Upper lobe of left lung (tissue), 6 donors: ENCODE data around the gene RPS6KA3. TPM values are rescaled to one million over a fixed set of nuclear protein-coding genes. Genes with fewer than 3 reads are reported as not detected.

ENCODE experiments used
- ATAC-seq, 2 donors: fragments of 200-7000 bp; cut with Tn5 transposase; one replicate each; pipeline ENCODE4 v1.9.1; 2022; ENCODE audit warnings: mild to moderate bottlenecking in 2 of 2, moderate library complexity in 2 of 2; ENCODE audit not compliant: low FRiP score in 2 of 2
- DNase-seq, 2 donors: peaks; one replicate each; pipeline ENCODE4 v3.0.0-alpha.2; 2019 to 2020
- H3K27ac ChIP-seq, 4 donors: fragments of 200-600 bp; sonication (generic); one replicate each; pipeline ENCODE4 v1.5.1; 2016 to 2019
- H3K27me3 ChIP-seq, 4 donors: fragments of 200-600 bp; sonication (generic); one replicate each; pipeline ENCODE4 v1.5.1; 2017 to 2019
- H3K36me3 ChIP-seq, 4 donors: fragments of 200-600 bp; sonication (generic); one replicate each; pipeline ENCODE4 v1.5.1; 2016 to 2019
- H3K4me1 ChIP-seq, 4 donors: fragments of 200-600 bp; sonication (generic); one replicate each; pipeline ENCODE4 v1.5.1; 2018 to 2019
- H3K4me3 ChIP-seq, 4 donors: fragments of 200-600 bp; sonication (generic); one replicate each; pipeline ENCODE4 v1.5.1; 2017 to 2019; ENCODE audit warnings: mild to moderate bottlenecking in 2 of 4, moderate library complexity in 1 of 4
- H3K9me3 ChIP-seq, 4 donors: fragments of 200-600 bp; sonication (generic); one replicate each; pipeline ENCODE4 v1.5.1; 2018 to 2019
- EP300 ChIP-seq, 4 donors: sonication (generic); formaldehyde crosslinking; IDR thresholded peaks; one replicate each; pipeline ENCODE4 v1.5.1; 2017; ENCODE audit warnings: antibody characterized with exemption in 4 of 4, control low read depth in 2 of 4
- POLR2A ChIP-seq, 4 donors: fragments of 450-650 bp; IDR thresholded peaks; one replicate each; pipeline ENCODE4 v1.5.1; 2016 to 2017; ENCODE audit warnings: antibody characterized with exemption in 4 of 4, mild to moderate bottlenecking in 2 of 4
- POLR2AphosphoS5 ChIP-seq, 2 donors: sonication (generic); formaldehyde crosslinking; IDR thresholded peaks; one replicate each; pipeline ENCODE4 v1.5.1; 2017; ENCODE audit warnings: antibody characterized with exemption in 2 of 2
- WGBS, 2 donors: methylation state at CpG; one replicate each; pipeline ENCODE4 v1.1.5; 2017 to 2018; 5-methylcytosine and 5-hydroxymethylcytosine counted together
- total RNA-seq, 6 donors: library from RNA; depleted of rRNA in 4 of 6; stranded (reverse); fragments of >200 nt in 4 of 6; gene quantifications; one replicate each; pipeline versions ENCODE4 v1.1.0 to v1.2.1, GENCODE V29; 2016 to 2021
- TF ChIP-seq, protein P1 (sequence below), 6 experiments: fragments of 450-650 bp in 4 of 6; fragments of 200-600 bp in 2 of 6; sonication (generic) in 2 of 6; IDR thresholded peaks; one replicate each; pipeline ENCODE4 v1.5.1; 2016 to 2019; ENCODE audit warnings: antibody characterized with exemption in 6 of 6
- donor health status: DM: no; HTN: no; CAD: no; lungs with moderate emphysema.
- donor health status: DM: no; HTN: yes; CAD: no; lungs with severe emphysema.

Gene RPS6KA3
- total RNA-seq, 6 donors from 2014 or later = 24.6 to 93.0 (median 58.4) TPM

DNA sequence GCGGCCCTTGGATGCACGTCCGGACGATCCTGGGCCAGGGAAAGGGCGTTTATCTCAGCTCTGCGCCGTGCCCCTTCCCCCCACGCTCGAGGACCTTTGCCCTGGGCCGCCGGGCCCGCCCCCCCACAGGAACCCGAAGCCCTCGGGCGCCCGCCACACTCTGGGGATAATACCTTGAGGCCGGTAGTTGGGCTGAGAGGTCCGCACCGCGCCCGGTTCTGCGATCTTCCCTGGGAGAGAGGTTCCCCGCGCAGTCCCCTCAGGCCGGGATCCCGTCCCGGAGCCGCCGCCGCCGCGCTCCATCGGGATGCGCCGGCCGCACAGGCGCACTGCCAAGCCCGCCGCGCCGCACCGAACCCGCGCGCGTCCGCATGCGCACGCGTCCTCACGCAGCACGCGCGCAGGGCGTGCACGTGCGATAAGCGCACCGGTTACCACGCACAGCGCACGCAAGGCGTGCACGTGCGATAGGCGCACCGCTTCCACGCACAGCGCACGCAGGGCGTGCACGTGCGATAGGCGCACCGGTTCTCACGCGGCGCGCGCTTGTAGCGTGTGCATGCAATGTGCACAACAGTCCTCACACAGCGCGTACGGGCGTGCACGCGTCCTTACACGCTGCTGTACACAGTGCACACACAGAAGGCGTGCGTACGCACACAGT lies 150.0 kb downstream of the RPS6KA3 start, which contains the start of gene MAP7D2:
MAP7D2 (minus strand) TSS at position 331 of the 664 bp plus-strand sequence; CDS start at position 303, 28 bp downstream.
- TF ChIP-seq, protein P1, sequence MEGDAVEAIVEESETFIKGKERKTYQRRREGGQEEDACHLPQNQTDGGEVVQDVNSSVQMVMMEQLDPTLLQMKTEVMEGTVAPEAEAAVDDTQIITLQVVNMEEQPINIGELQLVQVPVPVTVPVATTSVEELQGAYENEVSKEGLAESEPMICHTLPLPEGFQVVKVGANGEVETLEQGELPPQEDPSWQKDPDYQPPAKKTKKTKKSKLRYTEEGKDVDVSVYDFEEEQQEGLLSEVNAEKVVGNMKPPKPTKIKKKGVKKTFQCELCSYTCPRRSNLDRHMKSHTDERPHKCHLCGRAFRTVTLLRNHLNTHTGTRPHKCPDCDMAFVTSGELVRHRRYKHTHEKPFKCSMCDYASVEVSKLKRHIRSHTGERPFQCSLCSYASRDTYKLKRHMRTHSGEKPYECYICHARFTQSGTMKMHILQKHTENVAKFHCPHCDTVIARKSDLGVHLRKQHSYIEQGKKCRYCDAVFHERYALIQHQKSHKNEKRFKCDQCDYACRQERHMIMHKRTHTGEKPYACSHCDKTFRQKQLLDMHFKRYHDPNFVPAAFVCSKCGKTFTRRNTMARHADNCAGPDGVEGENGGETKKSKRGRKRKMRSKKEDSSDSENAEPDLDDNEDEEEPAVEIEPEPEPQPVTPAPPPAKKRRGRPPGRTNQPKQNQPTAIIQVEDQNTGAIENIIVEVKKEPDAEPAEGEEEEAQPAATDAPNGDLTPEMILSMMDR (IDR thresholded peaks at IDR 0.05) = no peak
- TF ChIP-seq EP300 (IDR thresholded peaks at IDR 0.05) (no peak), POLR2AphosphoS5 (IDR thresholded peaks at IDR 0.05) (no peak), POLR2A (IDR thresholded peaks at IDR 0.05) (no peak)
- Histone ChIP-seq H3K27me3 (peaks cover 0 to 12% (median 0%) of the 10 kb centered on the region in 4 donors), H3K36me3 (no peaks in the 10 kb centered on the region), H3K9me3 (peaks cover 0 to 5% (median 0%) of the 10 kb centered on the region in 4 donors), H3K27ac (no peak within 1 kb of the TSS), H3K4me1 (peaks cover 0 to 13% (median 7%) of the 10 kb centered on the region in 4 donors), H3K4me3 (peak within 1 kb of the TSS in 3 of 4 donors; percentile 27 to 39 (median 35))
- 45% methylated on average over 75 of the region's 91 CpGs; no CpG with 5 or more reads in 1 of the 2 donors for WGBS, 2 donors
- DNase-seq (peak in 1 of 2 donors; percentile 64), ATAC-seq (peak in 1 of 2 donors; percentile 26)

DNA sequence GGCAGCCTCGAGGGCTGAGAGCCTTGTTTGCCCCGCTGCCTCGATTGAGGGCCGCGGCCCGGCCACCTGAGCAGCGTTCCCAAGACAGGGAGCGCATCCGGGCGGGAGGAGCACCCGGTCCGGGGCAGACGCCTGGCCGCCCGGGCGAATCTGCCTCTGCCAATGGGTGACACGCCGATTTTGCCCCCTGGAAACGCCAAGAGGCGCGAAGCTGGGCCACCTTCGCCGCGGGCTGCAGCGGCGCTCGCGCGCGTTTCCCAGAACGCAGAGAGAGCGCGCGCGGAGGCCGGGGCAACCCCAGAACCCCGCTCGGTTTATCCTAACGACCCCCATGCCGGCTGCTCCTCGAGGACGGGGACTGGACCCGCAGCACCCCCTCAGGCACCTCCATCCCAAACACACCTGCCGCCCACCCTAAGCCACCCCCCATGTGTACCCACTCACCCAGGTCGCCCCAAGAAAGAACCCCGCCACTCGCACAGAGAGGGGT lies 150.6 kb downstream of the RPS6KA3 start:
- ATAC-seq = no peak
- peak in 1 of 2 donors; percentile 66 for DNase-seq
- H3K36me3 ChIP-seq = no peaks in the 10 kb centered on the region
- TF ChIP-seq POLR2AphosphoS5 (IDR thresholded peaks at IDR 0.05) (no peak), EP300 (IDR thresholded peaks at IDR 0.05) (no peak), POLR2A (IDR thresholded peaks at IDR 0.05) (no peak)
- TF ChIP-seq, protein P1 (IDR thresholded peaks at IDR 0.05) = no peak
- H3K27ac ChIP-seq = no peak overlapping the region
- H3K4me3 ChIP-seq = peak overlapping the region in 3 of 4 donors; percentile 27 to 39 (median 35)
- 48% methylated on average over 20 of the region's 47 CpGs; no CpG with 5 or more reads in 1 of the 2 donors for WGBS, 2 donors
- peaks cover 0 to 13% (median 7%) of the 10 kb centered on the region in 4 donors for H3K4me1 ChIP-seq
- peaks cover 0 to 12% (median 0%) of the 10 kb centered on the region in 4 donors for H3K27me3 ChIP-seq
- peaks cover 0 to 5% (median 0%) of the 10 kb centered on the region in 4 donors for H3K9me3 ChIP-seq

DNA sequence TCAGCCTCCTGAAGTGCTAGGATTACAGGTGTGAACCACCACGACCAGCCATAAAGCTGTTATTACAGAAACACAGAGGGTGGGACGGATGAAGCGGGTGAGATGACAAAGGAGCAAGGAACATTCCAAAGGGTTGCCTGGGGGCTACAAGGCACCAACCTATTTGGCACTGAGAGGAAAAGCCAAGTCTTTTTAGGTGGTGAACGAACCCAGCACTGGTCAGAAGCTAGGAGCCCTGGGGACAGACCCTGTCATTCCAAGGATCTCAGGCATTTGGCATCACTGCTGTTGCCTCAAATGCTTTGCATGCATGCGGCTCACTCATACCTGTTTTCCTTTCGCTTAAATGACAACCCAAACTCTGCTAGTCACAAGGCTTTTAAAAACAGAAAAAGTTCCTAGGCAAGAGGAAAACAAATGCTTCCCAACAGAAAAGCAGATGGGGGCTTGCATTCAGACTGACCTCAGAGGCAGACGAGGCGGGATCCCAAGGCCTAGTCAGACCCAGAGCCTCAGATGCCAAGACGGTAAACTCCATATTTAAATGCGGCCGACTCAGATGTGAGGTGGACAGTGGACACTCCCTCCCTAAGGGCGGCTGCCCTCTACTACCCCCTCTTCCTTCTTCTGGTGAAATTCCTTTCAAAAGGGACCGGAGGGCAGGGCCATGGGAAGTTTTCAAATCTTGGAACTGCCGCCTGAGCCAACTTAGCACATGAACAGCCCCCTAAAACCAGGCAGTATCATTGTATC lies 154.5 kb downstream of the RPS6KA3 start:
- no peak for DNase-seq
- no peak overlapping the region for H3K27ac ChIP-seq
- peaks cover 0 to 10% (median 0%) of the 10 kb centered on the region in 4 donors for H3K27me3 ChIP-seq
- no peak for ATAC-seq
- peaks cover 0 to 13% (median 7%) of the 10 kb centered on the region in 4 donors for H3K4me1 ChIP-seq
- TF ChIP-seq POLR2A (IDR thresholded peaks at IDR 0.05) = no peak
- TF ChIP-seq, protein P1 (IDR thresholded peaks at IDR 0.05) = no peak
- no peak for TF ChIP-seq POLR2AphosphoS5 (IDR thresholded peaks at IDR 0.05)
- TF ChIP-seq EP300 (IDR thresholded peaks at IDR 0.05) = no peak
- H3K36me3 ChIP-seq = no peaks in the 10 kb centered on the region
- H3K4me3 ChIP-seq = no peak overlapping the region
- peaks cover 0 to 5% (median 0%) of the 10 kb centered on the region in 4 donors for H3K9me3 ChIP-seq
- WGBS, 2 donors = 89 to 94% methylated on average over 10 to 14 of the region's 14 CpGs

DNA sequence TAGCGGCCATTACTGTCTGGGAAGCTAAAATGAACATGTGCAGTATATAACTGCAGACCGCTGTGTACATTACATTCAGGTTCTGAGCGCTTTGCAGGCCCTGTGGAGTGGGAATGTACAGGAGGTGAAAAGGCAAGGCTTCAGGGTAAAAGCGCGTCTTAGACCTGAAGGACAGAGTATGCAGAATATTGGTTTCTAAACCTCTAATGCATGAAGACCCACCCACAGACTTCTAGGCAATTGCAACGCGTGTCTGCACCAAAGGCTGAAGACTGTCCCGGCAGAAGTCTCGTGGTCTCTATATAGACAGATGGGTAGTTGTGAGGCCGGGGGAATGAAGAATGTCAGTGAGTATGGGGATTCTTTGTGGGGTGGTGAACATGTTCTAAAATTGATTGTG lies 155.4 kb downstream of the RPS6KA3 start:
- Histone ChIP-seq H3K36me3 (no peaks in the 10 kb centered on the region), H3K4me1 (peaks cover 0 to 5% (median 4%) of the 10 kb centered on the region in 4 donors), H3K9me3 (no peaks in the 10 kb centered on the region), H3K4me3 (no peak overlapping the region), H3K27ac (no peak overlapping the region), H3K27me3 (peaks cover 0 to under 1% (median 0%) of the 10 kb centered on the region in 4 donors)
- TF ChIP-seq EP300 (IDR thresholded peaks at IDR 0.05) (no peak), POLR2A (IDR thresholded peaks at IDR 0.05) (no peak), POLR2AphosphoS5 (IDR thresholded peaks at IDR 0.05) (no peak)
- TF ChIP-seq, protein P1 (IDR thresholded peaks at IDR 0.05) = no peak
- 97% methylated on average over 8 to 10 of the region's 10 CpGs for WGBS, 2 donors
- ATAC-seq (no peak), DNase-seq (no peak)
